WTC11 (cell line): ENCODE measurements around the gene RNF145. TPM values are rescaled to one million over a fixed set of nuclear protein-coding genes. Genes with fewer than 3 reads are reported as not detected.

Experiments
- ATAC-seq: fragments of 200-7000 bp; cut with Tn5 transposase; 2 replicates; pipeline ENCODE4 v1.10.0; 2021; ENCODE audit warnings: mild to moderate bottlenecking, moderate library complexity
- CTCF ChIA-PET: fragments of 300-600 bp; sonication (Branson Sonifier 250); formaldehyde crosslinking; loops from one replicate; lab custom pipeline; 2021; ENCODE audit warnings: antibody characterized with exemption; lab: Charles Lee
- POLR2A ChIA-PET: fragments of 350-600 bp; sonication (Branson Sonifier 250); formaldehyde crosslinking; loops from one replicate; lab custom pipeline; 2021; ENCODE audit warnings: antibody characterized with exemption; lab: Charles Lee
- DNase-seq: peaks from one replicate; pipeline ENCODE4 v3.0.0; 2021; ENCODE audit warnings: low spot score
- H3K27ac Mint-ChIP-seq: 2 replicates; pipeline ENCODE4 v1.8.0; 2021; ENCODE audit warnings: mixed read lengths
- H3K27me3 Mint-ChIP-seq: 2 replicates; pipeline ENCODE4 v1.8.0; 2021; ENCODE audit warnings: low read depth, mild to moderate bottlenecking, moderate library complexity, mixed read lengths
- H3K36me3 Mint-ChIP-seq: 2 replicates; pipeline ENCODE4 v1.8.0; 2021; ENCODE audit warnings: mixed read lengths
- H3K4me1 Mint-ChIP-seq: 2 replicates; pipeline ENCODE4 v1.8.0; 2022; ENCODE audit warnings: mixed read lengths
- H3K4me3 Mint-ChIP-seq: 2 replicates; pipeline ENCODE4 v1.8.0; 2021; ENCODE audit warnings: mild to moderate bottlenecking, moderate library complexity, mixed read lengths
- H3K9me3 Mint-ChIP-seq: 2 replicates; pipeline ENCODE4 v1.8.0; 2021; ENCODE audit warnings: mixed read lengths
- EMX1 ChIP-seq: fragments of 250-450 bp; sonication (Bioruptor Pico); IDR thresholded peaks from 2 replicates; pipeline ENCODE4 v1.8.0; 2021; ENCODE audit warnings: mild to moderate bottlenecking
- ESRRA ChIP-seq: sonication (generic); formaldehyde crosslinking; IDR thresholded peaks from 2 replicates; pipeline ENCODE4 v1.8.1; 2022; ENCODE audit warnings: mild to moderate bottlenecking, missing genetic modification reagents, borderline replicate concordance
- ETV6 ChIP-seq: sonication (generic); formaldehyde crosslinking; IDR thresholded peaks from 2 replicates; pipeline ENCODE4 v1.8.1; 2022; ENCODE audit warnings: mild to moderate bottlenecking, missing genetic modification reagents
- IRF2 ChIP-seq: sonication (generic); formaldehyde crosslinking; IDR thresholded peaks from 2 replicates; pipeline ENCODE4 v1.8.0; 2022; ENCODE audit warnings: low read depth, missing genetic modification reagents, borderline replicate concordance
- JUN ChIP-seq: sonication (generic); formaldehyde crosslinking; IDR thresholded peaks from 2 replicates; pipeline ENCODE4 v1.8.0; 2023; ENCODE audit warnings: mild to moderate bottlenecking, missing genetic modification reagents
- KAT7 ChIP-seq: sonication (generic); formaldehyde crosslinking; IDR thresholded peaks from 2 replicates; pipeline ENCODE4 v1.8.1; 2023; ENCODE audit warnings: missing genetic modification reagents, mild to moderate bottlenecking, borderline replicate concordance
- NFE2L1 ChIP-seq: sonication (generic); formaldehyde crosslinking; IDR thresholded peaks from 2 replicates; pipeline ENCODE4 v1.8.1; 2023; ENCODE audit warnings: missing genetic modification reagents
- PRRX2 ChIP-seq: fragments of 250-450 bp; sonication (Bioruptor Pico); IDR thresholded peaks from 2 replicates; pipeline ENCODE4 v1.8.0; 2021; ENCODE audit warnings: mild to moderate bottlenecking
- RELA ChIP-seq: sonication (generic); formaldehyde crosslinking; IDR thresholded peaks from 2 replicates; pipeline ENCODE4 v1.8.1; 2022; ENCODE audit warnings: missing genetic modification reagents, mild to moderate bottlenecking, borderline replicate concordance
- TEAD4 ChIP-seq: sonication (generic); formaldehyde crosslinking; IDR thresholded peaks from 2 replicates; pipeline ENCODE4 v1.8.0; 2022; ENCODE audit warnings: mild to moderate bottlenecking, missing genetic modification reagents
- TP53 ChIP-seq: sonication (generic); formaldehyde crosslinking; IDR thresholded peaks from 2 replicates; pipeline ENCODE4 v1.8.1; 2023; ENCODE audit warnings: mild to moderate bottlenecking, missing genetic modification reagents
- ZNF219 ChIP-seq: sonication (generic); formaldehyde crosslinking; IDR thresholded peaks from 2 replicates; pipeline ENCODE4 v1.8.0; 2023; ENCODE audit warnings: missing genetic modification reagents, mild to moderate bottlenecking, borderline replicate concordance
- ZNF232 ChIP-seq: sonication (generic); formaldehyde crosslinking; IDR thresholded peaks from 2 replicates; pipeline ENCODE4 v1.8.0; 2022; ENCODE audit warnings: mild to moderate bottlenecking, missing genetic modification reagents
- total RNA-seq: library from RNA; stranded (reverse); gene quantifications from 3 replicates; pipeline ENCODE4 v1.2.3, GENCODE V29; 2021
- TF ChIP-seq, protein P1 (sequence below): sonication (generic); formaldehyde crosslinking; IDR thresholded peaks from 2 replicates; pipeline ENCODE4 v1.8.1; 2022; ENCODE audit warnings: missing genetic modification reagents, borderline replicate concordance
- TF ChIP-seq, protein P2 (sequence below): sonication (generic); formaldehyde crosslinking; IDR thresholded peaks from 2 replicates; pipeline ENCODE4 v1.8.1; 2023; ENCODE audit warnings: mild to moderate bottlenecking, missing genetic modification reagents
- TF ChIP-seq, protein P3 (sequence below): sonication (generic); formaldehyde crosslinking; IDR thresholded peaks from 2 replicates; pipeline ENCODE4 v1.8.1; 2023; ENCODE audit warnings: mild to moderate bottlenecking, missing genetic modification reagents
- TF ChIP-seq, protein P4 (sequence below): sonication (generic); formaldehyde crosslinking; IDR thresholded peaks from 2 replicates; pipeline ENCODE4 v1.8.0; 2023; ENCODE audit warnings: missing genetic modification reagents
- TF ChIP-seq, protein P5 (sequence below): sonication (generic); formaldehyde crosslinking; conservative IDR thresholded peaks from 2 replicates; pipeline ENCODE4 v1.8.1; 2023; ENCODE audit warnings: mild to moderate bottlenecking, low read depth, missing genetic modification reagents, moderate library complexity
- TF ChIP-seq, protein P6 (sequence below): fragments of 250-450 bp; sonication (Bioruptor Pico); conservative IDR thresholded peaks from 2 replicates; pipeline ENCODE4 v1.9.0; 2021; ENCODE audit warnings: mild to moderate bottlenecking

The RNF145 gene
- total RNA-seq, 1 experiment from 2014 or later, result 76.8 TPM

DNA sequence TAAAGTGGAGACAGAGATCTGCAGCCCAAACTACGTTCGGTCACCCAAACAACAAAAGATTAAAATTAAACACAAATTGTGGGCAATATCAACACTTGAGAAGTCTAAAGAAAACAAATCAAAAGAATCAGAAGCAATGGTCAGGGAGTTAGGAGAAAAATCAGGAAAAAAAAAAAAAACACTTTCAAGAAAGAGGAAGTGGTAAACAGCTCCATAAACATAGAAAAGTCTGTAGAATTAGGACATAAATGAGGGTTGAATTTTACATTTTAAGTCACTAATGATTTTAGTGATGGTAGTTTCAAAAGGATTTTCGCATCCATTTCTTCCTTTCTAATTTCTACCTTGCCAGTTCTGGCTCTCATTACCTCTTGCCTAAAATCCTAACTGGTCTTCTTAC lies 10.1 kb downstream of the RNF145 start:
- DNase-seq (no peak), ATAC-seq (no peak)
- no peak overlapping the region for H3K4me3 Mint-ChIP-seq
- peaks cover 18% of the 10 kb centered on the region for H3K4me1 Mint-ChIP-seq
- no peaks in the 10 kb centered on the region for H3K27me3 Mint-ChIP-seq
- no peaks in the 10 kb centered on the region for H3K9me3 Mint-ChIP-seq
- POLR2A ChIA-PET, result interaction anchor here (0.7 to 1.3 kb wide), 2 partner anchors 10 to 723 kb away, joined by 3 read pairs; no protein-coding TSS in a partner anchor
- TF ChIP-seq JUN (CRISPR knock-in tag), result no peak
- TF ChIP-seq, protein P1, sequence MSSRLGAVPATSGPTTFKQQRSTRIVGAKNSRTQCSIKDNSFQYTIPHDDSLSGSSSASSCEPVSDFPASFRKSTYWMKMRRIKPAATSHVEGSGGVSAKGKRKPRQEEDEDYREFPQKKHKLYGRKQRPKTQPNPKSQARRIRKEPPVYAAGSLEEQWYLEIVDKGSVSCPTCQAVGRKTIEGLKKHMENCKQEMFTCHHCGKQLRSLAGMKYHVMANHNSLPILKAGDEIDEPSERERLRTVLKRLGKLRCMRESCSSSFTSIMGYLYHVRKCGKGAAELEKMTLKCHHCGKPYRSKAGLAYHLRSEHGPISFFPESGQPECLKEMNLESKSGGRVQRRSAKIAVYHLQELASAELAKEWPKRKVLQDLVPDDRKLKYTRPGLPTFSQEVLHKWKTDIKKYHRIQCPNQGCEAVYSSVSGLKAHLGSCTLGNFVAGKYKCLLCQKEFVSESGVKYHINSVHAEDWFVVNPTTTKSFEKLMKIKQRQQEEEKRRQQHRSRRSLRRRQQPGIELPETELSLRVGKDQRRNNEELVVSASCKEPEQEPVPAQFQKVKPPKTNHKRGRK, result no peak
- no peak for TF ChIP-seq PRRX2 (CRISPR knock-in tag)
- TF ChIP-seq EMX1 (CRISPR knock-in tag), result no peak
- no peak for TF ChIP-seq ESRRA
- no peak for TF ChIP-seq TEAD4 (CRISPR knock-in tag)
- CTCF ChIA-PET, result no interaction called here
- no peak overlapping the region; the same call in 1 of the 2 replicates for H3K27ac Mint-ChIP-seq
- H3K36me3 Mint-ChIP-seq, result peaks cover 26% of the 10 kb centered on the region

DNA sequence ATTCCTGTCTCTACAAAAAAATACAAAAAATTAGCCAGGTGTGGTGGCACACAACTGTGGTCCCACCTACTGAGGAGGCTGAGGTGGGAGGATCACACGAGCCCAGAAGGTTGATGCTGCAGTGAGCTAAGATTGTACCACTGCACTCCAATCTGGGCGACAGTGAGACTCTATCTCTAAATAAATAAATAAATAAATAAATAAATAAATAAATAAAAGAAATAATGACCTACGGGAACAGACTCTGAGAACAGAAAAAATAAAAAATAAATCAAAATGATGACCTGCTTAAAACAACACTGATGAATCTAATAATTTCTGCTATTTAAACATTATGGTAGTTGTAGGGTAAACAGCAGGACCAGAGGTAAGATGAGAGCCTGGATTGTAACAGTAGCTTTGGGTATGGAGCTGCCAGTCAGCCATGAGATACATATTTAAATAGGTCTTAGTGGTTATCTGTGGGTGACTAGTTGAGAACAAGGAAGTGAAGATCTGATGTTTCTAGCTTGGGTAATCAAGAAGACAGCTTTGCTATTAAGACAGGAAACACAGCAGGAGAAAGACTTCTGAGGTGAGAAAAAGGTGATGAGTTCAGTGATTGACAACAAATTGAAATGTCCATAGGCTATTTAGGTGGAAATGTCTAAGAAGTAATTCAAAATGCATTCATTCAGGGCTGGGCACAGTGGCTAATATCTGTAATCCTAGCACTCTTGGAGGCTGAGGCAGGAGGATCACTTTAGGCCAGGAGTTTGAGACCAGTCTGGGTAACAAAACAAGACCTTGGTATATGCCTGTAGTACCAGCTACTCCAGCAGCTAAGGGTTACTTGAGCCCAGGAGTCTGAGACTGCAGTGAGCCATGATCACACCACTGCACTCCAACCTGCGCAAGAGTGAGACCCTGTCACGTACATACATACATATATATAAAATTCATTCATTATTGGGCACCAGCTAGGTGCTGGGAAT lies 11.0 kb downstream of the RNF145 start:
- H3K27me3 Mint-ChIP-seq, result no peaks in the 10 kb centered on the region
- DNase-seq (no peak), ATAC-seq (no peak)
- TF ChIP-seq ESRRA, result no peak
- no peak for TF ChIP-seq RELA (CRISPR knock-in tag)
- no peak for TF ChIP-seq KAT7
- TF ChIP-seq, protein P2, sequence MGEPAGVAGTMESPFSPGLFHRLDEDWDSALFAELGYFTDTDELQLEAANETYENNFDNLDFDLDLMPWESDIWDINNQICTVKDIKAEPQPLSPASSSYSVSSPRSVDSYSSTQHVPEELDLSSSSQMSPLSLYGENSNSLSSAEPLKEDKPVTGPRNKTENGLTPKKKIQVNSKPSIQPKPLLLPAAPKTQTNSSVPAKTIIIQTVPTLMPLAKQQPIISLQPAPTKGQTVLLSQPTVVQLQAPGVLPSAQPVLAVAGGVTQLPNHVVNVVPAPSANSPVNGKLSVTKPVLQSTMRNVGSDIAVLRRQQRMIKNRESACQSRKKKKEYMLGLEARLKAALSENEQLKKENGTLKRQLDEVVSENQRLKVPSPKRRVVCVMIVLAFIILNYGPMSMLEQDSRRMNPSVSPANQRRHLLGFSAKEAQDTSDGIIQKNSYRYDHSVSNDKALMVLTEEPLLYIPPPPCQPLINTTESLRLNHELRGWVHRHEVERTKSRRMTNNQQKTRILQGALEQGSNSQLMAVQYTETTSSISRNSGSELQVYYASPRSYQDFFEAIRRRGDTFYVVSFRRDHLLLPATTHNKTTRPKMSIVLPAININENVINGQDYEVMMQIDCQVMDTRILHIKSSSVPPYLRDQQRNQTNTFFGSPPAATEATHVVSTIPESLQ (CRISPR knock-in tag), result no peak
- TF ChIP-seq, protein P3, sequence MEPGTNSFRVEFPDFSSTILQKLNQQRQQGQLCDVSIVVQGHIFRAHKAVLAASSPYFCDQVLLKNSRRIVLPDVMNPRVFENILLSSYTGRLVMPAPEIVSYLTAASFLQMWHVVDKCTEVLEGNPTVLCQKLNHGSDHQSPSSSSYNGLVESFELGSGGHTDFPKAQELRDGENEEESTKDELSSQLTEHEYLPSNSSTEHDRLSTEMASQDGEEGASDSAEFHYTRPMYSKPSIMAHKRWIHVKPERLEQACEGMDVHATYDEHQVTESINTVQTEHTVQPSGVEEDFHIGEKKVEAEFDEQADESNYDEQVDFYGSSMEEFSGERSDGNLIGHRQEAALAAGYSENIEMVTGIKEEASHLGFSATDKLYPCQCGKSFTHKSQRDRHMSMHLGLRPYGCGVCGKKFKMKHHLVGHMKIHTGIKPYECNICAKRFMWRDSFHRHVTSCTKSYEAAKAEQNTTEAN (CRISPR knock-in tag), result no peak
- TF ChIP-seq, protein P4, sequence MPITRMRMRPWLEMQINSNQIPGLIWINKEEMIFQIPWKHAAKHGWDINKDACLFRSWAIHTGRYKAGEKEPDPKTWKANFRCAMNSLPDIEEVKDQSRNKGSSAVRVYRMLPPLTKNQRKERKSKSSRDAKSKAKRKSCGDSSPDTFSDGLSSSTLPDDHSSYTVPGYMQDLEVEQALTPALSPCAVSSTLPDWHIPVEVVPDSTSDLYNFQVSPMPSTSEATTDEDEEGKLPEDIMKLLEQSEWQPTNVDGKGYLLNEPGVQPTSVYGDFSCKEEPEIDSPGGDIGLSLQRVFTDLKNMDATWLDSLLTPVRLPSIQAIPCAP (CRISPR knock-in tag), result no peak
- TF ChIP-seq TP53 (CRISPR knock-in tag), result no peak
- TF ChIP-seq, protein P5, sequence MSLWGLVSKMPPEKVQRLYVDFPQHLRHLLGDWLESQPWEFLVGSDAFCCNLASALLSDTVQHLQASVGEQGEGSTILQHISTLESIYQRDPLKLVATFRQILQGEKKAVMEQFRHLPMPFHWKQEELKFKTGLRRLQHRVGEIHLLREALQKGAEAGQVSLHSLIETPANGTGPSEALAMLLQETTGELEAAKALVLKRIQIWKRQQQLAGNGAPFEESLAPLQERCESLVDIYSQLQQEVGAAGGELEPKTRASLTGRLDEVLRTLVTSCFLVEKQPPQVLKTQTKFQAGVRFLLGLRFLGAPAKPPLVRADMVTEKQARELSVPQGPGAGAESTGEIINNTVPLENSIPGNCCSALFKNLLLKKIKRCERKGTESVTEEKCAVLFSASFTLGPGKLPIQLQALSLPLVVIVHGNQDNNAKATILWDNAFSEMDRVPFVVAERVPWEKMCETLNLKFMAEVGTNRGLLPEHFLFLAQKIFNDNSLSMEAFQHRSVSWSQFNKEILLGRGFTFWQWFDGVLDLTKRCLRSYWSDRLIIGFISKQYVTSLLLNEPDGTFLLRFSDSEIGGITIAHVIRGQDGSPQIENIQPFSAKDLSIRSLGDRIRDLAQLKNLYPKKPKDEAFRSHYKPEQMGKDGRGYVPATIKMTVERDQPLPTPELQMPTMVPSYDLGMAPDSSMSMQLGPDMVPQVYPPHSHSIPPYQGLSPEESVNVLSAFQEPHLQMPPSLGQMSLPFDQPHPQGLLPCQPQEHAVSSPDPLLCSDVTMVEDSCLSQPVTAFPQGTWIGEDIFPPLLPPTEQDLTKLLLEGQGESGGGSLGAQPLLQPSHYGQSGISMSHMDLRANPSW (CRISPR knock-in tag), result no peak
- TF ChIP-seq, protein P6, sequence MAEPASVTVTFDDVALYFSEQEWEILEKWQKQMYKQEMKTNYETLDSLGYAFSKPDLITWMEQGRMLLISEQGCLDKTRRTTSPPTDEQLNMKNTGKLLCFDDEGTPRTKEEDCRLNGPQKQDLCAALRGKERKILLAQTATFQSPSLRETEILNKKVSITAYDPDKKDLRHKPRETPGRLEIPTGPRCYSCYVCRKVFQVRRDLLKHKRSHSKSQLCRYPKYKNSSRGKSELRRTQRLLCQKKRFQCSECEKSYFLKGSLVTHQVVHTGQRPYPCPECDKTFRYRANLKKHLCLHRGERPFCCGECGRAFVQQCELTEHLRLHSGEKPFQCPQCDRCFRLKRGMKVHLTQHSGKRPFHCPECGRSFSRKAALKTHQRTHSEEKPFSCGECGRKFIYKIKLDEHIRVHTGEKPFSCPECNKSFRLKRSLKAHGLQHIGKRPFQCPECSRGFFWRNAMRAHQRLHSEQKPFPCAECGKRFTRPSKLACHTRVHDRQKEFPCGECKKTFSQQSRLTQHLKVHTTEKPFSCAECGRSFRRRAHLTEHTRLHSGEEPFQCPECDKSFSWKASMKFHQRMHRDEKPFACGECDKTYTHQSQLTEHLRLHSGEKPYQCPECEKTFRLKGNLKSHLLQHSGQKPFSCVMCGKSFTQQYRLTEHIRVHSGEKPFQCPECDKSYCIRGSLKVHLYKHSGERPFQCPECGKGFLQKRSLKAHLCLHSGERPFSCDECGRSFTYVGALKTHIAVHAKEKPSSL (CRISPR knock-in tag), result no peak
- no peak for TF ChIP-seq NFE2L1 (CRISPR knock-in tag)
- no peak for TF ChIP-seq IRF2 (CRISPR knock-in tag)
- no peak for TF ChIP-seq ZNF219 (CRISPR knock-in tag)
- TF ChIP-seq PRRX2 (CRISPR knock-in tag), result no peak
- TF ChIP-seq ETV6 (CRISPR knock-in tag), result no peak
- no peak for TF ChIP-seq ZNF232 (CRISPR knock-in tag)
- POLR2A ChIA-PET, result interaction anchor here (1.3 kb wide), 1 partner anchor 10 kb away, joined by 3 read pairs; no protein-coding TSS in a partner anchor
- CTCF ChIA-PET, result interaction anchor here (1.3 kb wide), 1 partner anchor 41 kb away, joined by 3 read pairs; no protein-coding TSS in a partner anchor
- peaks cover 33% of the 10 kb centered on the region for H3K36me3 Mint-ChIP-seq
- H3K4me3 Mint-ChIP-seq, result no peak overlapping the region
- no peak overlapping the region for H3K27ac Mint-ChIP-seq
- peaks cover 15% of the 10 kb centered on the region for H3K4me1 Mint-ChIP-seq
- no peaks in the 10 kb centered on the region for H3K9me3 Mint-ChIP-seq
